H9 (cell line): Measurements from ENCODE around the gene RFC4. TPM values are rescaled to one million over a fixed set of nuclear protein-coding genes. Genes with fewer than 3 reads are reported as not detected.
A peak's percentile ranks its signal among the peaks of the same experiment; 100 is the strongest.

ENCODE experiments used
- DNase-seq: peaks from one replicate; pipeline ENCODE4 v3.0.0-alpha.2; 2017
- H2AFZ ChIP-seq: one replicate; pipeline ENCODE4 v1.6.1; 2013; ENCODE audit warnings: mild to moderate bottlenecking, low read length, control low read depth, moderate library complexity
- H2AK5ac ChIP-seq: 2 replicates; pipeline ENCODE4 v1.6.1; 2013; ENCODE audit warnings: low read length, control low read depth, mixed read lengths; ENCODE audit not compliant: insufficient read length
- H2BK120ac ChIP-seq: one replicate; pipeline ENCODE4 v1.6.1; 2013; ENCODE audit warnings: low read depth, mild to moderate bottlenecking, low read length, control low read depth, inconsistent platforms; ENCODE audit not compliant: poor library complexity, severe bottlenecking
- H2BK12ac ChIP-seq: 2 replicates; pipeline ENCODE4 v1.6.1; 2013; ENCODE audit warnings: low read length, control low read depth, mixed read lengths, low read depth; ENCODE audit not compliant: insufficient read length
- H2BK15ac ChIP-seq: 2 replicates; pipeline ENCODE4 v1.6.1; 2013; ENCODE audit warnings: low read depth, low read length, control low read depth
- H2BK20ac ChIP-seq: one replicate; pipeline ENCODE4 v1.6.1; 2013; ENCODE audit warnings: low read depth, mild to moderate bottlenecking, low read length, control low read depth, inconsistent platforms; ENCODE audit not compliant: poor library complexity, severe bottlenecking
- H2BK5ac ChIP-seq: 2 replicates; pipeline ENCODE4 v1.6.1; 2013; ENCODE audit warnings: low read length, control low read depth, mixed read lengths; ENCODE audit not compliant: insufficient read length
- H3K14ac ChIP-seq: 2 replicates; pipeline ENCODE4 v1.6.1; 2013; ENCODE audit warnings: low read length, control low read depth; ENCODE audit not compliant: insufficient read depth
- H3K18ac ChIP-seq: 2 replicates; pipeline ENCODE4 v1.6.1; 2013; ENCODE audit warnings: low read depth, mild to moderate bottlenecking, mixed read lengths, low read length, control low read depth; ENCODE audit not compliant: insufficient read length
- H3K23ac ChIP-seq: 2 replicates; pipeline ENCODE4 v1.6.1; 2013; ENCODE audit warnings: low read length, control low read depth, mixed read lengths, low read depth; ENCODE audit not compliant: insufficient read length
- H3K23me2 ChIP-seq: 2 replicates; pipeline ENCODE4 v1.6.1; 2013; ENCODE audit warnings: low read depth, mild to moderate bottlenecking, mixed read lengths, low read length, control low read depth; ENCODE audit not compliant: insufficient read length, poor library complexity, severe bottlenecking
- H3K27ac ChIP-seq: 2 replicates; pipeline ENCODE4 v1.5.1; 2013; ENCODE audit warnings: low read length, control low read depth, mixed read lengths, low read depth; ENCODE audit not compliant: insufficient read length
- H3K27me3 ChIP-seq: 2 replicates; pipeline ENCODE4 v1.6.1; 2013; ENCODE audit warnings: low read length, control low read depth, inconsistent platforms; ENCODE audit not compliant: insufficient read depth
- H3K4ac ChIP-seq: 2 replicates; pipeline ENCODE4 v1.6.1; 2013; ENCODE audit warnings: low read depth, mild to moderate bottlenecking, control low read depth, inconsistent platforms, low read length, moderate library complexity
- H3K4me1 ChIP-seq: 2 replicates; pipeline ENCODE4 v1.6.1; 2013; ENCODE audit warnings: low read length, control low read depth, inconsistent platforms; ENCODE audit not compliant: insufficient read depth
- H3K4me2 ChIP-seq: 2 replicates; pipeline ENCODE4 v1.6.1; 2013; ENCODE audit warnings: low read length, control low read depth, mixed read lengths; ENCODE audit not compliant: insufficient read length, insufficient read depth
- H3K56ac ChIP-seq: 2 replicates; pipeline ENCODE4 v1.6.1; 2013; ENCODE audit warnings: low read depth, mild to moderate bottlenecking, mixed read lengths, low read length, control low read depth; ENCODE audit not compliant: insufficient read length
- H3K79me1 ChIP-seq: 2 replicates; pipeline ENCODE4 v1.6.1; 2013; ENCODE audit warnings: low read depth, mild to moderate bottlenecking, moderate library complexity, low read length, control low read depth, inconsistent platforms; ENCODE audit not compliant: insufficient read depth, poor library complexity, severe bottlenecking
- H3K79me2 ChIP-seq: 2 replicates; pipeline ENCODE4 v1.6.1; 2013; ENCODE audit warnings: low read length, control low read depth, inconsistent platforms; ENCODE audit not compliant: insufficient read depth
- H3K9ac ChIP-seq: 2 replicates; pipeline ENCODE4 v1.6.1; 2013; ENCODE audit warnings: low read length, control low read depth, mixed read lengths; ENCODE audit not compliant: insufficient read length; ENCODE audit errors: extremely low read depth
- H3K9me3 ChIP-seq: one replicate; pipeline ENCODE4 v1.6.1; 2013; ENCODE audit warnings: low read depth, low read length, inconsistent platforms; ENCODE audit not compliant: control insufficient read depth
- H3T11ph ChIP-seq: one replicate; pipeline ENCODE4 v1.6.1; 2013; ENCODE audit warnings: mild to moderate bottlenecking, low read length, control low read depth, inconsistent platforms
- H4K20me1 ChIP-seq: one replicate; pipeline ENCODE4 v1.6.1; 2013; ENCODE audit not compliant: control insufficient read depth, insufficient read length, insufficient read depth
- H4K5ac ChIP-seq: 2 replicates; pipeline ENCODE4 v1.6.1; 2013; ENCODE audit warnings: low read depth, mild to moderate bottlenecking, mixed read lengths, low read length, control low read depth; ENCODE audit not compliant: insufficient read length
- H4K8ac ChIP-seq: replicated peaks from 2 replicates; pipeline ENCODE4 v1.6.1; 2013; ENCODE audit warnings: low read length, control low read depth, mixed read lengths, low read depth; ENCODE audit not compliant: insufficient read length
- H4K91ac ChIP-seq: 2 replicates; pipeline ENCODE4 v1.6.1; 2013; ENCODE audit warnings: low read depth, mild to moderate bottlenecking, moderate library complexity, mixed read lengths, low read length, control low read depth; ENCODE audit not compliant: insufficient read length
- H3K27ac Mint-ChIP-seq, 3 experiments: 2 replicates in 2 of 3; 3 replicates in 1 of 3; pipeline ENCODE4 v1.8.0; 2020 to 2021; ENCODE audit warnings: mixed read lengths in 3 of 3, mild to moderate bottlenecking in 1 of 3, moderate library complexity in 1 of 3
- H3K27me3 Mint-ChIP-seq: 2 replicates; pipeline ENCODE4 v1.8.0; 2021; ENCODE audit warnings: low read depth, mild to moderate bottlenecking, moderate library complexity, mixed read lengths
- H3K36me3 Mint-ChIP-seq, 3 experiments: 2 replicates in 2 of 3; 3 replicates in 1 of 3; pipeline ENCODE4 v1.8.0; 2020 to 2021; ENCODE audit warnings: low read depth in 3 of 3, mixed read lengths in 3 of 3; ENCODE audit not compliant: insufficient read depth in 1 of 3
- H3K4me1 Mint-ChIP-seq, 2 experiments: 2 replicates each; pipeline ENCODE4 v1.8.0; 2020; ENCODE audit warnings: mixed read lengths in 2 of 2
- H3K4me3 Mint-ChIP-seq, 2 experiments: 2 replicates in 1 of 2; 3 replicates in 1 of 2; pipeline ENCODE4 v1.8.0; 2020 to 2021; ENCODE audit warnings: mild to moderate bottlenecking in 2 of 2, mixed read lengths in 2 of 2, moderate library complexity in 1 of 2
- H3K9me3 Mint-ChIP-seq, 2 experiments: 2 replicates in 1 of 2; 3 replicates in 1 of 2; pipeline ENCODE4 v1.8.0; 2020; ENCODE audit warnings: mild to moderate bottlenecking in 2 of 2, mixed read lengths in 2 of 2, moderate library complexity in 1 of 2
- CTCF ChIP-seq: fragments of 200-600 bp; sonication (generic); conservative IDR thresholded peaks from 3 replicates; pipeline ENCODE4 v1.8.0; 2021; ENCODE audit warnings: antibody characterized with exemption, mild to moderate bottlenecking
- whole genome bisulfite sequencing: extraction: QIAGEN DNeasy Blood & Tissue Kit; methylation state at CpG from one replicate; pipeline ENCODE4 v1.1.7; 2013; ENCODE audit warnings: missing lambda C conversion rate, low lambda C conversion rate, mixed read lengths; ENCODE audit not compliant: insufficient read length; ENCODE audit errors: extremely low coverage; 5-methylcytosine and 5-hydroxymethylcytosine counted together
- total RNA-seq: library from RNA; stranded (reverse); gene quantifications from 2 replicates; pipeline ENCODE4 v1.2.1, GENCODE V29; 2021

RFC4 gene
- total RNA-seq, 1 experiment from 2014 or later = 108 TPM

GRCh38 chr3:186828340-186828739 lies 22.1 kb upstream of the RFC4 start:
- Mint-ChIP-seq H3K4me1 (peaks cover 36 to 37% of the 10 kb centered on the region in 2 experiments), H3K9me3 (no peaks in the 10 kb centered on the region; a peak in 1 of 5 replicates), H3K4me3 (peak overlapping the region in 1 of 2 experiments; percentile 22; a peak in 1 of 5 replicates), H3K36me3 (no peaks in the 10 kb centered on the region), H3K27ac (no peak overlapping the region), H3K27me3 (peaks cover 85% of the 10 kb centered on the region)
- WGBS = no CpG with 5 or more reads among the region's 5 CpGs
- no peak overlapping the region for H2BK15ac ChIP-seq
- no peak overlapping the region for H2BK120ac ChIP-seq
- H3K23ac ChIP-seq = no peak overlapping the region
- H3K4me2 ChIP-seq = no peak overlapping the region
- no peak overlapping the region for H2BK20ac ChIP-seq
- H4K20me1 ChIP-seq = no peaks in the 10 kb centered on the region
- no peaks in the 10 kb centered on the region for H3K79me2 ChIP-seq
- no peak overlapping the region for H3K18ac ChIP-seq
- no peak for TF ChIP-seq CTCF
- H3K79me1 ChIP-seq = no peaks in the 10 kb centered on the region
- no peak overlapping the region for H4K91ac ChIP-seq
- no peaks in the 10 kb centered on the region; the same call in 1 of the 2 replicates for H3K4me1 ChIP-seq
- no peak overlapping the region for H2BK12ac ChIP-seq
- peaks cover 5% of the 10 kb centered on the region; the same call in 1 of the 2 replicates for H3K27me3 ChIP-seq
- no peak overlapping the region for H3T11ph ChIP-seq
- no peak overlapping the region for H3K4ac ChIP-seq
- H3K23me2 ChIP-seq = peaks cover 14% of the 10 kb centered on the region
- H2AK5ac ChIP-seq = no peak overlapping the region
- no peak overlapping the region for H4K8ac ChIP-seq
- H3K9me3 ChIP-seq = no peaks in the 10 kb centered on the region
- H3K27ac ChIP-seq = no peak overlapping the region
- H3K56ac ChIP-seq = no peak overlapping the region
- H4K5ac ChIP-seq = no peak overlapping the region
- no peak for DNase-seq
- H3K14ac ChIP-seq = no peak overlapping the region
- H2AFZ ChIP-seq = no peak overlapping the region
- no peak overlapping the region for H3K9ac ChIP-seq
- no peak overlapping the region for H2BK5ac ChIP-seq
